HT-29 (cell line): ENCODE measurements around the gene EGF. TPM values are rescaled to one million over a fixed set of nuclear protein-coding genes. Genes with fewer than 3 reads are reported as not detected.
A peak's percentile ranks its signal among the peaks of the same experiment; 100 is the strongest.
"Not testable (repeated sequence)": the region's sequence is repeated elsewhere in the genome, so short reads cannot be mapped to it uniquely, and the experiment has no call there.

Experiments
- DNase-seq: peaks from one replicate; pipeline ENCODE4 v3.0.0-alpha.2; 2015; ENCODE audit warnings: low spot score
- total RNA-seq: library from RNA; depleted of rRNA; stranded (reverse); fragments of >200 nt; shearing (Covaris generic); gene quantifications from 2 replicates; pipeline ENCODE4 v1.2.3, GENCODE V29; 2014; rRNA removed

Gene EGF
- 0.68 and 1.0 TPM in 2 replicates for total RNA-seq

- peak; percentile 12 for DNase-seq
Measured at GRCh38 chr4:109912706-109913595, at the start of gene EGF. Gene EGF (plus strand): TSS chr4:109912883. CDS start chr4:109913336, 453 bp downstream.

GRCh38 chr4:109864134-109864533, 48.5 kb upstream of the EGF start:
- no peak for DNase-seq

- no peak for DNase-seq
Measured at GRCh38 chr4:109870061-109870460, 42.6 kb upstream of the EGF start.

- no peak for DNase-seq
Measured at GRCh38 chr4:109872065-109872464, 40.6 kb upstream of the EGF start.

- no peak for DNase-seq
Measured at GRCh38 chr4:109872950-109873656, 39.6 kb upstream of the EGF start.

GRCh38 chr4:109873791-109874514, 38.7 kb upstream of the EGF start:
- DNase-seq: no peak

- no peak for DNase-seq
Measured at GRCh38 chr4:109875106-109875505, 37.6 kb upstream of the EGF start.

GRCh38 chr4:109875553-109875952, 37.1 kb upstream of the EGF start:
- DNase-seq: not testable (repeated sequence)

GRCh38 chr4:109876634-109877265, 35.9 kb upstream of the EGF start:
- no peak for DNase-seq

GRCh38 chr4:109877400-109877799, 35.3 kb upstream of the EGF start:
- DNase-seq: no peak

GRCh38 chr4:109878355-109878754, 34.3 kb upstream of the EGF start:
- DNase-seq: no peak

GRCh38 chr4:109879081-109879480, 33.6 kb upstream of the EGF start:
- DNase-seq: no peak

GRCh38 chr4:109879636-109880314, 32.9 kb upstream of the EGF start:
- no peak for DNase-seq

- DNase-seq: no peak
Measured at GRCh38 chr4:109886303-109886702, 26.4 kb upstream of the EGF start.

GRCh38 chr4:109887071-109887470, 25.6 kb upstream of the EGF start:
- DNase-seq: no peak

- DNase-seq: no peak
Measured at GRCh38 chr4:109890076-109890475, 22.6 kb upstream of the EGF start.

GRCh38 chr4:109902559-109903251, 10.0 kb upstream of the EGF start:
- DNase-seq: no peak

GRCh38 chr4:109908731-109909130, 4.0 kb upstream of the EGF start:
- DNase-seq: no peak

- DNase-seq: peak; percentile 12
Measured at GRCh38 chr4:109910256-109910655, 2.4 kb upstream of the EGF start.

GRCh38 chr4:109913596-109914241, 1.0 kb downstream of the EGF start:
- no peak for DNase-seq
